ENCODE data around the gene NECTIN4.

DNA sequence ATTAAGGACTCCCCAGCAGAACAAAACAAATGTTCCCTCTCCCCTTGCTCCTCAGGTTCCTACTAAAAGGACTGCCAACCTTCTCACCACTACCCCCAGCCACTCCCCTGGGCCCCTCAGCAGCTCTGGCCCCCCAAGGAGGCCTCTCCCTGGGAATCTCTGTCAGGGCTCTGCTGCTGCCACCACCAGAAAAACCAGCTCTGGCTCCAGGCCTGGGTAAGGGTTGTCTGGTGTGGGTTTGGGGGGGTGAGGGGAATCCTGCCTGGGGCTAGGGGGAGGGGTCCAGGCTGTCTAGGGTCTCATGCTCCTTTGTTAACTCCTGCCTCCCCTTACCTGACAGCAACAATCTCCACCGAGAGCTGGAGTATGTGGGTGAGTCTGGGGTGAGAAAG lies 4.8 kb downstream of the NECTIN4 start:
- TF ChIP-seq POLR2AphosphoS5 (IDR thresholded peaks at IDR 0.05; ENCODE audit: borderline replicate concordance, low read depth, low read length) (no peak), EZH2 (IDR thresholded peaks at IDR 0.05) (no peak), FOXP2 (optimal IDR thresholded peaks at IDR 0.05; ENCODE audit: control extremely low read depth, extremely low read length, insufficient read depth) (no peak)
